GM19351 (cell line): ENCODE measurements around the gene GNRHR.
"Not testable (repeated sequence)": the region's sequence is repeated elsewhere in the genome, so short reads cannot be mapped to it uniquely, and the experiment has no call there.

ENCODE experiments used
- ATAC-seq: cut with Tn5 transposase; IDR thresholded peaks from one replicate; pipeline ENCODE4 v1.9.1; 2021; ENCODE audit warnings: mild to moderate bottlenecking, moderate library complexity; ENCODE audit not compliant: unreplicated experiment

Gene GNRHR

GRCh38 chr4:67730511-67730910 lies 23.7 kb downstream of the GNRHR start:
- not testable (repeated sequence) for ATAC-seq

DNA sequence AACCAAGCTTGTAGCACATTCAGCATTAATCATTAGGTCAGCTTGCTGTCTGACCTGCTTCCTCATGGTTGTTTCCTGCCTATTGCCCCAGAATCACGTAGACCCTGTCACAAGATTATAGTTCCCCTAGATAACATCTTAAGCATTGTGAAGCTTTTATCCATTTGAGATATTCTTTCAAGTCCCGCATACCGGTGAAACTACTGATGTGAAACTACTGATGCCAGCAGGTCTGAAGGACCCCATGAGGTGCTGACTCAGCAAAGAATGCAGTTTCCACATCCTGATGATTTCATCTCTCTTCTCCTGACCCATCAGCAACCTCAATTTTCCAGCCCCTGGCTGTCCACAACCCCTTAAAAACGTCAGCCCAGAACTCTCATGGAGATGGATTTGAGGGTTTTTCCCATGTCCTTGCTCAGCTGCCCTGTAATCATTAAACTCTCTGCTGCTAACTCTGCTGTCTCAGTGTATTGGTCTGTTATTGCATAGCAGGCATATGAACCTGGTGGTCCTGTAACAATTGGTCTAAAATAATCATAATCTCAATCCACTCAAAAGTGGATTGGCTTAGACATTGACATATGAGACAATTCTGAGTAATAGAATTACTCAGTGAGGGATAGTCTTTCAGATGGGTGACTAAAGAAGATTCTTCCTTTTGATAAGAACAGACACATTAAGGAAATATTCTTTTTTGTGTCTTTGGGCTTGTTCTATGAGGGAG lies 26.9 kb downstream of the GNRHR start:
- ATAC-seq: no peak

DNA sequence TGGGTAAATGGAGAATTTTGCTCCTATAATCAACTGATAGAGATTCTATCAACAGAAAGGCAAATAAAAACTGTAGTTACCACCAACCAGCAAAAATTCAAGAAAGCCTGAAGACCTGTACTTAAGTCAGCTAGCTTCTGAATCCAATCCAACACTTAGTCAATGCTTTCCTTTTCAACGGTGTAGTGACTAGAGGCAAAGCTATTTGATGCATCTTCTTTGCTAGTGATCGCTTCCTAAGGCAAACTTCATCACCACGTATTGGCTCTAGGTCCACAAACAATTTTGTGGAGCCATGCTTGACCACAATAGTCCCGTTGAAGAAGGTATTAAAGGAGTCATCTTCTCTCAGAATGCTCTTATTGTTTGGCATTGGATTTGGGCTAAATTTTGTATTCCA lies 28.2 kb downstream of the GNRHR start:
- ATAC-seq: no peak

DNA sequence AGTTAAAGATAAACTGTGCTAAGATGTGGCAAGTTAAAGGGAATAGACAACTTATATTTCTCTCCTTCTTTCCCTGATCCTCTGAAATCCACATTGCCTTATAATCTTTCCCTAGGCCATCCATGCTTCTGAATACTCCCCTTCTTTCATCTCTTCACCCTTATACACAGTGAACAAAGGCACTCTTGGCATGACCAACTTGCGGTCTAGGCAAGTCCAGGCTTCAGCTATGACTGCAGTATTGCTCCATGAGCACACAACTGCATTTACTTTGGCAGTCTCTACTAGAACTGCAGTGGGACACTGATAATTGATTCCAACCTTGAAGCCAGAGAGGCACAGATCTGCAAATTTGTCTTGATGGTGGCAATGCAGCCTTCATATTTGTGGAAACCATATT lies 29.1 kb downstream of the GNRHR start:
- ATAC-seq: no peak

GRCh38 chr4:67723949-67724348 lies 30.2 kb downstream of the GNRHR start:
- ATAC-seq: no peak

- ATAC-seq: no peak
Measured at GRCh38 chr4:67723341-67723740, 30.8 kb downstream of the GNRHR start.

GRCh38 chr4:67721770-67722597 lies 32.2 kb downstream of the GNRHR start:
- ATAC-seq: no peak

DNA sequence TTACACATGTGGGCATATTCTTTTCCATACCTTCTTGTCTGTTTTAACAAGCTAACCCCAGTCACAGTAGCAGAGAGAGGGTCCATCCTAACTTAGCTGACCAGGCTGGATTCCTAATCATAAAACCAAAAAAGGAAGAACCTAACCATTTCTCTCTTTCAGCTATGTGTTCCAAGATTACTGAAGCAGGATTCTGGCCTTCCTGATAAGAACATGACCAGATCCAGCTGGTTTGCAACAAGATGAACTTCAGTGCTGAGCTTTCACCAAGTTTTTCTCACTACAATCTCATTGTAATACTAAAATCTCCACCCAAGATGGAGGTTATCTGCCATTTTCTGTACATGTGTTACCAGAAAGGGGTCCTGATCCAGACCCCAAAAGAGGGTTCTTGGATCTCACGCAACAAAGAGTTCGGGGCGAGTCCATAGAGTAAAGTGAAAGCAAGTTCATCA lies 32.8 kb downstream of the GNRHR start:
- no peak for ATAC-seq

- ATAC-seq: no peak
Measured at GRCh38 chr4:67719953-67720617, 34.1 kb downstream of the GNRHR start.

DNA sequence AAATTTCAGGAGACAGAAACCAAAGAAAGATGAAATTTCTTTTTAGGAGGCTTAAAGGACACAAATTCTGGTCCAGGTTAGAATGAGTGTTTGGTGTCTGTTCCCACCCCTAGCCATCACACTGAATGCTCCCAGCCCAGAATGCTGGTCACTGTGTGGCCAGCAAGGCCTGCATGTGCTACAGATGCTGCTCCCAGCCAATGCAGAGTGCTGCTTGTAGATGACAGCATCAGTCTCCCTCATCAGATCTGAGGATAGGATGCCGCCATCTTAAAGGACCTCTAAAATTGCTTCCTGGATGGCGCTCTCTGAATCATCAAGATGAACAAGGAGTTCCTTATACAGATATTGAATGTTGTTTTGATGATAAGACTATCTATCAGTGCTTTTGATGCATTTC lies 35.3 kb downstream of the GNRHR start:
- no peak for ATAC-seq

GRCh38 chr4:67717586-67717985 lies 36.6 kb downstream of the GNRHR start:
- no peak for ATAC-seq

- ATAC-seq: no peak
Measured at GRCh38 chr4:67714955-67715354, 39.2 kb downstream of the GNRHR start.

DNA sequence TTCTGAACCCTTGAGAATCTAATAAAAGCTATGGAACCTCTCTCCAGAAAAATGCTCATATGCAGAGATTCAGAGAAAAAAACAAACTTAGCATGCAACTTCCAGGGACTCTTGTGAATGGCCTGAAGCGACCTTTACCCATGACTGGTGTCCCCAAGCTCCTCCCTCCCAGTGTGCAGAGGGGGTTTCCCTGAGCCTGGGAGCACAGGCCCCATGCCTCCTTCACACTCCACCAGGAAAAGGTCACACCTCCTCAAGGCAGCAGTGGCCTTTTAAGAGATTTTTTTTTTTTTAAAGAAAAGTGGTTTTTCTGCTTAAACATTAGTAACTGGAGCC lies 40.0 kb downstream of the GNRHR start:
- ATAC-seq: peak; percentile 64

DNA sequence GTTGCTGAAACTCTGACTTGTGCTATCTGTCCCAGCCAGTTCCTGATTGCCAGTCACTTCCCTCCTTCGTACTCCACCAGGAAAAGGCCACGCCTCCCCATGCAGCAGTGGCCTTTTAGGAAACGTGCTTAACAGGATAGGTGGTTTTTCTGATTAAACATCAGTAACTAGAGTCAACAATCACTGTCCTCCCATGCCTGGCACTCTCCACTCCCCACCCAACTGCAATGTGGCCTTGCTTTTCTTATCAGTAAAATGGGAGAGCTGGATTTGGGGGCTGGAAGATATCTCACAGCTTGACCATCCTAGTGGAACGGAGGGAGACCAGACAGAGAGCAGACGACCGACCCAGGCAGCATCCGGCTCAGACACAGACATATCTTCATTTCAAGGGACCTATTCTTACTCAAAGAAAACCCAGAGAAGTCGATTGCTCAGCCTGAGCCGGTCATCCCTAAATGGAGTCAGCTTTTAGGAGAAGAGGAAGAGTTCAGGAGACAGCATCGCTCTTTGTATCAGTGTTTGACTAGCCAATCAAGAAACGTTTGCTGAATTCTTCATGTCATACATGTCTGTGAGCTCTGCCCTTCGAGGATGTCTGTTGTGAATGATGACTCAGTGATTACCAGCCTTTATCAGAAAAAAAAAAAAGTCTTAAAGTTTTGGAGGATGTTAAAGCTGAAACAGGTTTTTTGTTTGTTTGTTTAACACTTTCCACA lies 40.5 kb downstream of the GNRHR start:
- ATAC-seq: no peak

DNA sequence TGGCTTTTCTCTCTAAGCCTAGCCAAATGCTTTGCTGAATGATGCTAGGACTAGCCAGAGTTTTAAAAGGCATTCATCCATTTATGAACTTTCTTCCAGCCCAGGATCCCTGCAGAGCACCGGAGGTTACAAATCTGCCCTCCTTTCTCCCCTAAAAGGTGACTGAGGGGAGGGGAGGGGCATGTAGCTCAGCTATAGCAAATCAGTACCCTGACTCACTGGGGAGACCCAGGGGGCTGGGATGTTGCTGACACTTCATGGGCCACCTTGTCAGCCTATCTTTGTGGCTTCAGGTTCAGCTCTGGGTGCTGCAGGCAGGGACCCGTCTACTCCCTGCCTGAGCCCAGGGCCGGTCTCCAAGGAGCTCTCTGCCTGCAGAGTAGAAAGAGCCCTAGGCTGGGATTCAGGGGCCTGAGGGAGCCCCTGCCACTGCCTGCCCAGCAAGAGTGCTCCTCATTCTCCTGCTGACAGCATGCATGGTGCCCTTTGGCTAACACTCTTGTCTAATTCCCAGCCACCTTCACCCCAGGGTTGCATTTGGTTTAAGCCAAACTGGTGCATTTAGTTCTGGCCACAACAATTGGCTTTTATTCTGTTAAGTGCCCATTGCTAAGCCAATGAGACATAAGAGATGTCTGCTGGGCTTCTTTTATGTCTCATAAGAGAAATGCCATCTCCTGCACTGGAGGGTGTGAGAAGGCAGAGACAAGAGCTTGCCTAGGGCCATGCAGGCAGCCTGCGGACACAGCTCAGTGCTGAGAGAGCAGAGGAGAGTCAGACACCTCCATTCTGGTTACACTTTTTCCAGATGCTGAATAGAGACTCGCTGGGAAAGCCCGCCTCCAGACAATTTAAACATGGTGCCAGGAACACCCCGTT lies 41.3 kb downstream of the GNRHR start:
- ATAC-seq: no peak

GRCh38 chr4:67712000-67712625 lies 42.1 kb downstream of the GNRHR start:
- ATAC-seq: no peak

GRCh38 chr4:67706682-67707081 lies 47.5 kb downstream of the GNRHR start:
- not testable (repeated sequence) for ATAC-seq

DNA sequence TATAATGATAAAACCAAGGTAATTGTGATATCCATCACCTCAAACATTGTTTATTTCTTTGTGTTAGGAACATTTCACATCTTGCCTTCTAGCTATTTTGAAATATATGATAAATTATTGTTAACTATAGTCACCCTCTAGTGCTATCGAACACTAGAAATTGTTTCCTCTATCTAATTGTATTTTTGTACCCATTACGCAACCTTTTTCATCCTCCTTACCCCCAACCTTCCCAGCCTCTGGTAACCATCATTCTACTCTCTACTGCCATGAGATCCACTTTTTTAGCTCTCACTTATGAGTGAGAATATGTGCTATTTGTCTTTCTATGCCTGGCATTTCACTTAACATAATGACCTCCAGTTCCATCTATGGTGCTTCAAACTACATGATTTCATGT lies 49.3 kb downstream of the GNRHR start:
- no peak for ATAC-seq

DNA sequence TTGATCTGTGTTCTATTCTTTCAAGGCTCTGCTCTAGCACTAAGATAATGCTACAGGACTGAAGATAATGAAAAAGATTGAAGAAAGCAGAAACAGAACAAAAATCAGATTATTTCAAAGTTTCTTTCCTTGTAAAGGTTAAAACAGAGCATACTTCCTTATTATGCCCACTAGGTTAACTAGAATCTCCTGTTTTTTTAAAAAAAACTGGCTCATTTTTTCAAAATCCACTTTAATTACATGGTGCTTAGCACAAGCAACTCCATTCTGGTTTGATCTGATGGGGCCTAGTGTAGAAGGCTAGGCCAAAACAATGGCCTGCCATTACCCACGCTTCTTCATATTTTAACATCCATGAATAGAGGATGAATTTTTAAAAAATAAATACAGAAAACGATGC lies 52.0 kb downstream of the GNRHR start:
- ATAC-seq: no peak

DNA sequence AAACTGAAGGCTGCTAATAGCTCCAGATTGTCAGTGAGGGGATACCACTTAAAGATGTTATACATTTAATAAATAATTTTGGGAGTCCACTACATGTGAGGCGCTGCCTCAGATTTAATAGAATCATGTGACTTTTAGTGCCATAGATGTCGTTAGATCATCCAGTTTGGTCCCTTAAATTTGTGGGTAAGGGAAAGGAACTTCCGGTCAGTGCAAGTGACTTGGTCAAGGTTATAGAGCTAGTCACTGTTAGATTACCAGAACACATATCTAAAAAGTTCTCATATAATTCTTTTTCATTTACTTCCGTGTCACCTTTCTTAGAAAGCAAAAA lies 52.7 kb downstream of the GNRHR start:
- ATAC-seq: no peak
